RPMI7951 (cell line): Measurements from ENCODE around the gene IWS1. TPM values are rescaled to one million over a fixed set of nuclear protein-coding genes. Genes with fewer than 3 reads are reported as not detected.
"Not testable (repeated sequence)": the region's sequence is repeated elsewhere in the genome, so short reads cannot be mapped to it uniquely, and the experiment has no call there.

Experiments
- DNase-seq: peaks from one replicate; pipeline ENCODE4 v3.0.0-alpha.2; 2012; ENCODE audit warnings: low read depth
- total RNA-seq: library from RNA; depleted of rRNA; stranded (reverse); fragments of >200 nt; shearing (Covaris generic); gene quantifications from 2 replicates; pipeline ENCODE4 v1.2.3, GENCODE V29; 2014; rRNA removed

Gene IWS1
- total RNA-seq, 1 experiment from 2014 or later = 53.9 TPM

GRCh38 chr2:127454595-127455565 is 71.4 kb downstream of the IWS1 start:
- DNase-seq = no peak

GRCh38 chr2:127453392-127454171 is 72.7 kb downstream of the IWS1 start:
- DNase-seq = peak; percentile 26

- no peak for DNase-seq
These were observed 73.3 kb downstream of the IWS1 start for GRCh38 chr2:127453013-127453391.

- DNase-seq = not testable (repeated sequence)
These were observed 73.9 kb downstream of the IWS1 start for GRCh38 chr2:127452423-127452822.

GRCh38 chr2:127451981-127452380 is 74.3 kb downstream of the IWS1 start:
- no peak for DNase-seq

- DNase-seq = no peak
These were observed 76.4 kb downstream of the IWS1 start for GRCh38 chr2:127449898-127450297.

- DNase-seq = no peak
These were observed 76.9 kb downstream of the IWS1 start for GRCh38 chr2:127449414-127449813.

- DNase-seq = no peak
These were observed 77.8 kb downstream of the IWS1 start for GRCh38 chr2:127448526-127448925.

- DNase-seq = no peak
These were observed 86.9 kb downstream of the IWS1 start for GRCh38 chr2:127439343-127439742.

- DNase-seq = no peak
These were observed 88.2 kb downstream of the IWS1 start for GRCh38 chr2:127437781-127438726.

- DNase-seq = no peak
These were observed 89.2 kb downstream of the IWS1 start for GRCh38 chr2:127437056-127437455.

- DNase-seq = no peak
These were observed 91.8 kb downstream of the IWS1 start for GRCh38 chr2:127434515-127434914.

GRCh38 chr2:127431408-127432023 is 94.8 kb downstream of the IWS1 start:
- peak; percentile 17 for DNase-seq

Other genes starting within 250 kb of the IWS1 start
- gene ERCC3, start 232.3 kb downstream of the IWS1 start, total RNA-seq = 43.1 and 45.1 TPM in 2 replicates
- 27.0 and 31.5 TPM in 2 replicates for gene MAP3K2, start 138.5 kb downstream of the IWS1 start, total RNA-seq
- gene PROC, start 108.1 kb downstream of the IWS1 start, total RNA-seq = 0.48 TPM in 1 of 2 replicates, not detected in the other
- 11.3 and 12.7 TPM in 2 replicates for gene MYO7B, start 9.2 kb upstream of the IWS1 start, total RNA-seq
- gene GPR17, start 119.7 kb upstream of the IWS1 start, total RNA-seq = 0.29 and 0.84 TPM in 2 replicates
- 3.3 and 3.8 TPM in 2 replicates for gene LIMS2, start 149.0 kb upstream of the IWS1 start, total RNA-seq
- gene SFT2D3, start 175.0 kb upstream of the IWS1 start, total RNA-seq = 8.5 and 9.3 TPM in 2 replicates